Measurements from ENCODE around the gene CENPF.

The CENPF gene

GRCh38 chr1:214615109-214615508 lies 12.1 kb downstream of the CENPF start:
- Histone ChIP-seq H3K27ac (no peak overlapping the region), H3K36me3 (peaks cover 69% of the 10 kb centered on the region)
- DNase-seq = no peak

GRCh38 chr1:214615871-214616270 lies 12.9 kb downstream of the CENPF start:
- Histone ChIP-seq H3K27me3 (ENCODE audit: insufficient read depth, low read depth, severe bottlenecking) (no peaks in the 10 kb centered on the region), H3K4me3 (ENCODE audit: low read depth, low read length) (no peak overlapping the region), H3K27ac (no peak overlapping the region), H3K36me3 (peaks cover 75% of the 10 kb centered on the region), H3K9me3 (ENCODE audit: severe bottlenecking) (no peaks in the 10 kb centered on the region)
- TF ChIP-seq CTCF (IDR thresholded peaks at IDR 0.05; ENCODE audit: low read depth, low read length) = no peak
- DNase-seq = no peak

More at GRCh38 chr1:214615109-214615508, 12.1 kb downstream of the CENPF start:
- no peaks in the 10 kb centered on the region for H3K27me3 ChIP-seq (ENCODE audit: insufficient read depth, low read depth, severe bottlenecking)
- no peak overlapping the region for H3K4me3 ChIP-seq (ENCODE audit: low read depth, low read length)
- no peaks in the 10 kb centered on the region for H3K9me3 ChIP-seq (ENCODE audit: severe bottlenecking)
- no peak for TF ChIP-seq CTCF (IDR thresholded peaks at IDR 0.05; ENCODE audit: low read depth, low read length)

- Histone ChIP-seq H3K27ac (no peak overlapping the region), H3K27me3 (ENCODE audit: insufficient read depth, low read depth, severe bottlenecking) (no peaks in the 10 kb centered on the region), H3K9me3 (ENCODE audit: severe bottlenecking) (no peaks in the 10 kb centered on the region), H3K36me3 (peaks cover 88% of the 10 kb centered on the region), H3K4me3 (ENCODE audit: low read depth, low read length) (no peak overlapping the region)
- TF ChIP-seq CTCF (IDR thresholded peaks at IDR 0.05; ENCODE audit: low read depth, low read length) = no peak
- no peak for DNase-seq
Observed at GRCh38 chr1:214617246-214617645, 14.3 kb downstream of the CENPF start.

- H3K36me3 ChIP-seq = peaks cover 89% of the 10 kb centered on the region
- no peaks in the 10 kb centered on the region for H3K27me3 ChIP-seq (ENCODE audit: insufficient read depth, low read depth, severe bottlenecking)
- no peak overlapping the region for H3K4me3 ChIP-seq (ENCODE audit: low read depth, low read length)
- H3K27ac ChIP-seq = no peak overlapping the region
- H3K9me3 ChIP-seq (ENCODE audit: severe bottlenecking) = no peaks in the 10 kb centered on the region
- no peak for TF ChIP-seq CTCF (IDR thresholded peaks at IDR 0.05; ENCODE audit: low read depth, low read length)
- DNase-seq = no peak
Observed at GRCh38 chr1:214617843-214618242, 14.8 kb downstream of the CENPF start.

- H3K36me3 ChIP-seq = peaks cover 90% of the 10 kb centered on the region
Observed at GRCh38 chr1:214621236-214621635, 18.2 kb downstream of the CENPF start.

More at GRCh38 chr1:214621236-214621635, 18.2 kb downstream of the CENPF start:
- no peaks in the 10 kb centered on the region for H3K27me3 ChIP-seq (ENCODE audit: insufficient read depth, low read depth, severe bottlenecking)
- H3K9me3 ChIP-seq (ENCODE audit: severe bottlenecking) = no peaks in the 10 kb centered on the region
- TF ChIP-seq CTCF (IDR thresholded peaks at IDR 0.05; ENCODE audit: low read depth, low read length) = no peak
- no peak overlapping the region for H3K4me3 ChIP-seq (ENCODE audit: low read depth, low read length)
- H3K27ac ChIP-seq = no peak overlapping the region
- no peak for DNase-seq

Measured in WERI-Rb-1 (cell line).